DND-41 (cell line): ENCODE results near the gene PACRG.

Experiments used
- EZH2 ChIP-seq: IDR thresholded peaks from 3 replicates; pipeline ENCODE4 v1.6.1; 2012; ENCODE audit warnings: borderline replicate concordance, low read depth, mild to moderate bottlenecking, moderate library complexity, low read length, inconsistent platforms; ENCODE audit not compliant: severe bottlenecking
- TF ChIP-seq, protein P1 (sequence below): IDR thresholded peaks from 2 replicates; pipeline ENCODE4 v1.5.1; 2012; ENCODE audit warnings: borderline replicate concordance, low read length, moderate library complexity, mild to moderate bottlenecking; ENCODE audit not compliant: poor library complexity, severe bottlenecking; ENCODE audit errors: extremely low read depth

DNA sequence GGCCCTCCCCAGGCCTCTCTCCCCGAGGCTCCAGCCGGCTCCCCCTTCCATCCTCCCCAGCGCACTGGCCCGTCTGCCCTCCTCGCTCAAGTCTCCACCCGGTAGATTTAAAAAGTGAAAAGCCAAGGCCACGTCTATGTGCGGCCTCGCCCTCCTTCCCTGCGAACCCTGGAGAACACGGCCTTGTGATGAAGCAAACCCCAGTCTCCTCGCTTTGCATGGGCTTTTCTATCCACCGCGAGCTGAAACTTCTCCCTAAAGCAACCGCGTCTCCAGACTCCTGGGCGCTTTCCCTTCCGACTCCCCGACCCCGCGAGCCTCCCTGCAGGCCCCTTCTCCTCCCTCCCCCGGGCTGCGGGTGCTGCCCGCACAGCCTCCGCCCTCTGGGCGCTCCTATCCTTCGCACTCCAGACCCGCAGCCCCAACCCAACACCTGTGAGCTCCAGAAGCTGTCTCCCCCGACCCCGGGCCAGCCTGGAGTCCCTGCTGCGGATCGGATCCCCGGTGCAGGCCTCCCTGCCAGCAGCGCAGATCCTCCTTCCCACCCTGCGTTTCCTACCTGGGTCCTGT lies 421.6 kb downstream of the PACRG start:
- TF ChIP-seq, protein P1, sequence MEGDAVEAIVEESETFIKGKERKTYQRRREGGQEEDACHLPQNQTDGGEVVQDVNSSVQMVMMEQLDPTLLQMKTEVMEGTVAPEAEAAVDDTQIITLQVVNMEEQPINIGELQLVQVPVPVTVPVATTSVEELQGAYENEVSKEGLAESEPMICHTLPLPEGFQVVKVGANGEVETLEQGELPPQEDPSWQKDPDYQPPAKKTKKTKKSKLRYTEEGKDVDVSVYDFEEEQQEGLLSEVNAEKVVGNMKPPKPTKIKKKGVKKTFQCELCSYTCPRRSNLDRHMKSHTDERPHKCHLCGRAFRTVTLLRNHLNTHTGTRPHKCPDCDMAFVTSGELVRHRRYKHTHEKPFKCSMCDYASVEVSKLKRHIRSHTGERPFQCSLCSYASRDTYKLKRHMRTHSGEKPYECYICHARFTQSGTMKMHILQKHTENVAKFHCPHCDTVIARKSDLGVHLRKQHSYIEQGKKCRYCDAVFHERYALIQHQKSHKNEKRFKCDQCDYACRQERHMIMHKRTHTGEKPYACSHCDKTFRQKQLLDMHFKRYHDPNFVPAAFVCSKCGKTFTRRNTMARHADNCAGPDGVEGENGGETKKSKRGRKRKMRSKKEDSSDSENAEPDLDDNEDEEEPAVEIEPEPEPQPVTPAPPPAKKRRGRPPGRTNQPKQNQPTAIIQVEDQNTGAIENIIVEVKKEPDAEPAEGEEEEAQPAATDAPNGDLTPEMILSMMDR: no peak
- no peak for TF ChIP-seq EZH2
